PFSK-1 (cell line): ENCODE data around the gene SIL1.

Experiments
- POLR2AphosphoS5 ChIP-seq: IDR thresholded peaks from 2 replicates; pipeline ENCODE4 v1.6.1; 2012; ENCODE audit warnings: low read depth, mild to moderate bottlenecking, control low read depth, low read length, moderate library complexity
- REST ChIP-seq, 2 experiments: IDR thresholded peaks; 2 replicates each; pipeline versions ENCODE4 v1.6.1 to v1.8.0; 2011 to 2012; ENCODE audit warnings: low read depth in 2 of 2, low read length in 2 of 2, control low read depth in 1 of 2, inconsistent platforms in 1 of 2, mild to moderate bottlenecking in 1 of 2, moderate library complexity in 1 of 2; ENCODE audit not compliant: insufficient read depth in 1 of 2
- SIN3A ChIP-seq: IDR thresholded peaks from 2 replicates; pipeline ENCODE4 v1.6.1; 2012; ENCODE audit warnings: mild to moderate bottlenecking, low read length, moderate library complexity, borderline replicate concordance; ENCODE audit not compliant: insufficient read depth
- TAF1 ChIP-seq: IDR thresholded peaks from 2 replicates; pipeline ENCODE4 v1.6.1; 2012; ENCODE audit warnings: low read length, control low read depth, borderline replicate concordance; ENCODE audit not compliant: insufficient read depth

- TF ChIP-seq POLR2AphosphoS5 = no peak
- TF ChIP-seq REST (IDR thresholded peaks at IDR 0.05; ENCODE audit: insufficient read depth in 1 of 2, low read depth in 2 of 2, low read length in 2 of 2) = no peak
- no peak for TF ChIP-seq SIN3A
- TF ChIP-seq TAF1 = no peak
Observed at GRCh38 chr5:138936225-138936967, 261.8 kb downstream of the SIL1 start.
